Gastroesophageal sphincter (tissue), 4 donors: ENCODE results near the gene MYL12B. TPM values are rescaled to one million over a fixed set of nuclear protein-coding genes. Genes with fewer than 3 reads are reported as not detected.
"Not testable (repeated sequence)": the region's sequence is repeated elsewhere in the genome, so short reads cannot be mapped to it uniquely, and the experiment has no call there.

Source experiments
- ATAC-seq: fragments of 150-250 bp; one replicate; pipeline ENCODE4 v1.9.1; 2016; ENCODE audit warnings: mild to moderate bottlenecking, moderate library complexity
- H3K27ac ChIP-seq, 4 donors: fragments of 200-600 bp; sonication (generic) in 3 of 4; 1 replicate in 3 of 4; 2 replicates in 1 of 4; pipeline ENCODE4 v1.5.1; 2016 to 2019
- H3K27me3 ChIP-seq: fragments of 200-600 bp; sonication (generic); one replicate; pipeline ENCODE4 v1.5.1; 2019
- H3K36me3 ChIP-seq, 2 donors: fragments of 200-600 bp; sonication (generic); one replicate each; pipeline ENCODE4 v1.5.1; 2019; ENCODE audit warnings: control low read depth in 1 of 2
- H3K4me1 ChIP-seq, 3 donors: fragments of 200-600 bp; sonication (generic); 1 replicate in 2 of 3; 2 replicates in 1 of 3; pipeline ENCODE4 v1.5.1; 2016 to 2019; ENCODE audit warnings: control low read depth in 2 of 3
- H3K4me3 ChIP-seq, 2 donors: fragments of 200-600 bp; sonication (generic); one replicate each; pipeline ENCODE4 v1.5.1; 2019; ENCODE audit warnings: mild to moderate bottlenecking in 1 of 2, moderate library complexity in 1 of 2
- H3K9me3 ChIP-seq, 3 donors: fragments of 200-600 bp; sonication (generic); one replicate each; pipeline ENCODE4 v1.5.1; 2017 to 2019; ENCODE audit warnings: control low read depth in 2 of 3
- EP300 ChIP-seq: sonication (generic); formaldehyde crosslinking; IDR thresholded peaks from one replicate; pipeline ENCODE4 v1.6.1; 2017; ENCODE audit warnings: antibody characterized with exemption, mild to moderate bottlenecking
- POLR2A ChIP-seq, 2 donors: fragments of 450-650 bp; IDR thresholded peaks; one replicate each; pipeline ENCODE4 v1.6.1; 2017; ENCODE audit warnings: antibody characterized with exemption in 2 of 2, mild to moderate bottlenecking in 2 of 2, moderate library complexity in 1 of 2
- POLR2AphosphoS5 ChIP-seq: sonication (generic); formaldehyde crosslinking; IDR thresholded peaks from one replicate; pipeline ENCODE4 v1.6.1; 2017; ENCODE audit warnings: antibody characterized with exemption
- WGBS, 2 donors: methylation state at CpG; one replicate each; pipeline ENCODE4 v1.1.5; 2018; ENCODE audit warnings: low coverage in 1 of 2; 5-methylcytosine and 5-hydroxymethylcytosine counted together
- total RNA-seq, 4 donors: library from RNA; depleted of rRNA; stranded (reverse); fragments of >200 nt; gene quantifications; one replicate each; pipeline ENCODE4 v1.1.0, GENCODE V29; 2016
- TF ChIP-seq, protein P1 (sequence below), 4 experiments: fragments of 200-600 bp in 2 of 4; fragments of 450-650 bp in 2 of 4; sonication (generic) in 1 of 4; IDR thresholded peaks; one replicate each; pipeline ENCODE4 v1.5.1; 2017 to 2019; ENCODE audit warnings: antibody characterized with exemption in 4 of 4, mild to moderate bottlenecking in 2 of 4, moderate library complexity in 2 of 4

The MYL12B gene
- total RNA-seq, 4 donors from 2014 or later: 148 to 354 (median 233) TPM

DNA sequence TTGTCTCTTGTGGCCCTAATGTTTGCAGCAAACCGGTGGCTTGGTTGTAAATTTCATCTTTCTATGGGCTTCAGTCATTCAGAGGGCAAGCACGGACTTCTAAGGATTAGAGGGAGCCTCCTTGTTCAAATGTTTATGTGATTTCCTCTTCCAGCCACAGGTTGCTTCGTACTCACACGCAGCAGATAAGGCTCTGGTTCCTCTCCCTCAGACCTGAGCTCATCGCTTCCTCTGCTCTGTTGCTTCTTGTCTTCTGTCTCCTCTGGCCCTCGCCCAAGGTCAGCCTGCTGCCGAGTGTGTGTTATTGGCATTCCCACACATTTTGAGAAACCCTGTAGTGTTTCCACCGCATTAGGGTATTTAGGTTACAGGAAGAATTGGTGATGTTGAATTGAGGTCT, 44.0 kb downstream of the MYL12B start:
- no peak for ATAC-seq
- Histone ChIP-seq H3K4me3 (no peak overlapping the region), H3K27me3 (no peaks in the 10 kb centered on the region), H3K4me1 (no peaks in the 10 kb centered on the region), H3K9me3 (no peaks in the 10 kb centered on the region), H3K27ac (no peak overlapping the region), H3K36me3 (no peaks in the 10 kb centered on the region)
- 20 to 31% methylated on average over 5 to 8 of the region's 8 CpGs for WGBS, 2 donors
- no peak for TF ChIP-seq POLR2A (IDR thresholded peaks at IDR 0.05)
- TF ChIP-seq, protein P1, sequence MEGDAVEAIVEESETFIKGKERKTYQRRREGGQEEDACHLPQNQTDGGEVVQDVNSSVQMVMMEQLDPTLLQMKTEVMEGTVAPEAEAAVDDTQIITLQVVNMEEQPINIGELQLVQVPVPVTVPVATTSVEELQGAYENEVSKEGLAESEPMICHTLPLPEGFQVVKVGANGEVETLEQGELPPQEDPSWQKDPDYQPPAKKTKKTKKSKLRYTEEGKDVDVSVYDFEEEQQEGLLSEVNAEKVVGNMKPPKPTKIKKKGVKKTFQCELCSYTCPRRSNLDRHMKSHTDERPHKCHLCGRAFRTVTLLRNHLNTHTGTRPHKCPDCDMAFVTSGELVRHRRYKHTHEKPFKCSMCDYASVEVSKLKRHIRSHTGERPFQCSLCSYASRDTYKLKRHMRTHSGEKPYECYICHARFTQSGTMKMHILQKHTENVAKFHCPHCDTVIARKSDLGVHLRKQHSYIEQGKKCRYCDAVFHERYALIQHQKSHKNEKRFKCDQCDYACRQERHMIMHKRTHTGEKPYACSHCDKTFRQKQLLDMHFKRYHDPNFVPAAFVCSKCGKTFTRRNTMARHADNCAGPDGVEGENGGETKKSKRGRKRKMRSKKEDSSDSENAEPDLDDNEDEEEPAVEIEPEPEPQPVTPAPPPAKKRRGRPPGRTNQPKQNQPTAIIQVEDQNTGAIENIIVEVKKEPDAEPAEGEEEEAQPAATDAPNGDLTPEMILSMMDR (IDR thresholded peaks at IDR 0.05): no peak
- TF ChIP-seq POLR2AphosphoS5: no peak
- no peak for TF ChIP-seq EP300

DNA sequence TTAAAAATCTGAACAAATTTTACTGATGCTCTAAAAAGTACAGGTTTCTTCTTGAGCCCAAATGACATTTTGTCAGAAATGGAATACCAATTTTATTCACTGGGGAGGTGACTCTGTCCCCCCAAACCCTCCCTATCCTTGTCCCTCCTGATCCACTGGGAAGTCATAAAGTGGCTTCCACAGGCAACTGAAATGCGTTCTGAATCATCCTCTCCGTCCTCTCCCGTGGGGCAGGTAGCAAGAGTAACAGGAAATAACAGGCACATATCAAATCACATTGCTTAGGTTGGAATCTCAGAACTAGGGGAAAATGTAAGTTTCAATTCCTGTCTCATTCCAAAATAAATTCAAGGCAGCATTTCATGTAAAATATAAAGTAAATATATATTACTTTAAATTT, 44.5 kb downstream of the MYL12B start:
- Histone ChIP-seq H3K27ac (no peak overlapping the region), H3K27me3 (no peaks in the 10 kb centered on the region), H3K36me3 (no peaks in the 10 kb centered on the region), H3K4me3 (no peak overlapping the region), H3K4me1 (no peaks in the 10 kb centered on the region), H3K9me3 (no peaks in the 10 kb centered on the region)
- no peak for ATAC-seq
- 75% methylated on average over 2 of the region's 3 CpGs; no CpG with 5 or more reads in 1 of the 2 donors for WGBS, 2 donors
- TF ChIP-seq, protein P1 (IDR thresholded peaks at IDR 0.05): no peak
- TF ChIP-seq EP300: no peak
- no peak for TF ChIP-seq POLR2A (IDR thresholded peaks at IDR 0.05)
- TF ChIP-seq POLR2AphosphoS5: no peak

DNA sequence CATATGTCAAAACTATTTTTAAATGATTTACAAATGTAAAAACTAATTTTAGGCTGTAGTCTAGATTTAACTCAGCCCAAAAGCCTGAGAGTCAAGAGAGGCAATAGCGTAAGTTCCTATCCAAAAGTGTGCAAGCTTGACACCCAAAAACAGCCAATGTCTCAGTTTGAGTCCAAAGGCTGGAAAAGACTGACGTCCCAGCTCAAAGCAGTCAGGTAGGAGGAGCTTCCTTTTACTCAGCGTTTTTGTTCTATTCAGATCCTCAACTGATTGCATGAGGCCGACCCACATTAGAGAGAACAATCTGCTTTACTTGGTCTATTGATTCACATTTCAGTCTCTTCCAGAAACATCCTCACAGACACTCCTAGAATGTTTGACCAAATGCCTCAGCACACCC, 51.8 kb downstream of the MYL12B start:
- Histone ChIP-seq H3K36me3 (no peaks in the 10 kb centered on the region), H3K4me3 (no peak overlapping the region), H3K9me3 (no peaks in the 10 kb centered on the region), H3K27me3 (no peaks in the 10 kb centered on the region), H3K4me1 (no peaks in the 10 kb centered on the region), H3K27ac (no peak overlapping the region)
- ATAC-seq: no peak
- TF ChIP-seq POLR2A (IDR thresholded peaks at IDR 0.05): no peak
- no peak for TF ChIP-seq EP300
- TF ChIP-seq, protein P1 (IDR thresholded peaks at IDR 0.05): no peak
- no peak for TF ChIP-seq POLR2AphosphoS5
- WGBS, 2 donors: 50% methylated on average over 4 of the region's 4 CpGs

DNA sequence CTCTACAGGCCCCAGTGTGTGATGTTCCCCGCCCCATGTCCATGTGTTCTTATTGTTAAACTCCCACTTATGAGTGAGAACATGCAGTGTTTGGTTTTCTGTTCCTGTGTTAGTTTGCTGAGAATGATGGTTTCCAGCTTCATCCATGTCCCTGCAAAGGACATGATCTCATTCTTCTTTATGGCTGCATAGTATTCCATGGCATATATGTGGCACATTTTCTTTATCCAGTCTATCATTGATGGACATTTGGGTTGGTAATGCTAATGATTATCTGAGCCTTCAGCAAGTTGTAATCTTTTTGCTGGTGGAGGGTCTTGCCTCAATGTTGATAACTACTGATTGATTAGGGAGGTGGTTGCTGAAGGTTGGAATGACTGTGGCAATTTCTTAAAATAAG, 53.4 kb downstream of the MYL12B start:
- H3K4me1 ChIP-seq, H3K27me3 ChIP-seq, ATAC-seq, H3K36me3 ChIP-seq, H3K9me3 ChIP-seq, H3K27ac ChIP-seq, H3K4me3 ChIP-seq: not testable (repeated sequence)
- 100% methylated on average over 1 of the region's 1 CpG; no CpG with 5 or more reads in 1 of the 2 donors for WGBS, 2 donors

DNA sequence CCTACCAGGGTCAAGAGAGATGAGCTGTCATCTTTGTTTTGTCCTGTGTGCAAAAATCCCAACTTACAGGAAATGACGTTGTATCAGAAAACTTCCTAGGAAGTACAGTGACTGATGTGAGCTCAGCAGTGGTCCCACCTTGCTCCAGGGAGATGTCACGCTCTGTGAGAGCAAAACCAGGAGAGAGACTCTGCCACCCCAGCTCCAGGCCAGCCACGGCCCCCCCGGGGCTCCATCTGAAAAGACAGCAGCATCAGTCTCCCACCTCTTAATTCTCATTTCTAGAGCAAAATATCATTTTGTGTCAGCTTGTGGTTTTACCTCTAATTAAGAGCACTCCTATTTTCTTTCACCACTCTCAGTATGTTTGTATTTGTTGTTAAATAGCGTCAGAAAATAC, 57.5 kb downstream of the MYL12B start:
- TF ChIP-seq POLR2A (IDR thresholded peaks at IDR 0.05) (no peak), EP300 (no peak), POLR2AphosphoS5 (no peak)
- TF ChIP-seq, protein P1 (IDR thresholded peaks at IDR 0.05): no peak
- no peak overlapping the region for H3K4me3 ChIP-seq
- H3K36me3 ChIP-seq: no peaks in the 10 kb centered on the region
- H3K4me1 ChIP-seq: no peaks in the 10 kb centered on the region
- no peaks in the 10 kb centered on the region for H3K9me3 ChIP-seq
- H3K27ac ChIP-seq: no peak overlapping the region
- 69 to 72% methylated on average over 2 to 4 of the region's 5 CpGs for WGBS, 2 donors
- H3K27me3 ChIP-seq: no peaks in the 10 kb centered on the region
- no peak for ATAC-seq
